A549 (cell line): ENCODE data around the gene KRT81.

Experiments
- CTCF ChIP-seq: fragments of >200 bp; sonication (Bioruptor Twin); formaldehyde crosslinking; IDR thresholded peaks from 3 replicates; pipeline ENCODE4 v1.5.1; 2016
- ELK1 ChIP-seq: fragments of 150-350 bp; IDR thresholded peaks from 2 replicates; pipeline ENCODE4 v1.6.1; 2014; ENCODE audit warnings: low read depth, mild to moderate bottlenecking, low read length
- SREBF2 ChIP-seq: fragments of 450-650 bp; IDR thresholded peaks from 2 replicates; pipeline ENCODE4 v1.6.1; 2014; ENCODE audit warnings: mild to moderate bottlenecking, moderate library complexity

- TF ChIP-seq CTCF (no peak), ELK1 (no peak), SREBF2 (no peak)
Measured at GRCh38 chr12:52236386-52237050, 54.8 kb downstream of the KRT81 start.
